Skin epidermis (tissue), 12 donors: Measurements from ENCODE around the gene TBL1XR1.

Experiments used
- H3K27ac ChIP-seq, 21 experiments: fragments of 200-600 bp; sonication (generic) in 11 of 21; one replicate each; pipeline ENCODE4 v1.5.0; 2020; ENCODE audit warnings: mild to moderate bottlenecking in 3 of 21, inconsistent platforms in 2 of 21, moderate library complexity in 2 of 21
- H3K4me3 ChIP-seq, 7 experiments: fragments of 200-600 bp; sonication (generic) in 2 of 7; one replicate each; pipeline ENCODE4 v1.5.0; 2020; ENCODE audit warnings: inconsistent platforms in 2 of 7, mild to moderate bottlenecking in 2 of 7, moderate library complexity in 1 of 7

Gene TBL1XR1

DNA sequence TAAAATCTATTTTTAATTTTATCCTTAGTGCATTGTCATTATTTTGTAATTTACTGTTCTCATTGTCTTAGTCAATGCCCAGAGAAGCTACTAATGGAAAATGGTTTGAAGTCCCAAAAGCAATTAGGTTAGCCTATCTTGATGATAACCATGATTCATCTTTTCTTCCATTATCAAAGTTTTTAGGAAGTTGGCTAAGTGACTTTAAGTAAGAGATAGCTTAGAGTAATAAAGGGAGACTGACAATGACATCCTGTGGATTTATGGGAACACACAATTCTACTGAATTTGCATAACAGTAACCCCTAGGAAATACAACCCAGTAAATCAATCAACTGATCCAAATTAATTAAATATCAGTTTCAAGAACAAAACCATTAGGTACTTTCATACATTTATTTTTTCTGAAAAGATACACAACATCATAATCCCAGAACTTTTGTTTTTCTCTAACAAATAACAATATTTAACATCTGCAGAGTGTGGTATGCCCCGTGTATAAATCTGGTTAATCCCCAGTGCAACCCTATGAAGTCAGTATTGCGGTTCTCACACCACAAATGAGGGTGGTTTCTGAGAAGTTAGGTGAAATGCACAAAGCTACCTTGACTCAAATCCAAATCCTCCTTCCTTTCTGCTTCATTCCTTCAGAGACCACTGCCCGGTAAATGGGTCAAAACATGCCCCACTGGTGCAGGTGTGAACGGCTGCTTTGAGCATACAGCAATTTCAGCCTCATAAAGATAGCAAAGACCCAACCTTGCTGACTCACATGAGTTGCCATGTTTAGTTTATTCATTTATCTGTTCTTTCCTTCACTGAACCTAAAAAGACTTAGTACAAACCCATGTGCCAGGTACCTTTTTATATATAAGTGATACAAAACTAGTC, 202.1 kb downstream of the TBL1XR1 start:
- Histone ChIP-seq H3K27ac (no peak overlapping the region), H3K4me3 (no peak overlapping the region)

DNA sequence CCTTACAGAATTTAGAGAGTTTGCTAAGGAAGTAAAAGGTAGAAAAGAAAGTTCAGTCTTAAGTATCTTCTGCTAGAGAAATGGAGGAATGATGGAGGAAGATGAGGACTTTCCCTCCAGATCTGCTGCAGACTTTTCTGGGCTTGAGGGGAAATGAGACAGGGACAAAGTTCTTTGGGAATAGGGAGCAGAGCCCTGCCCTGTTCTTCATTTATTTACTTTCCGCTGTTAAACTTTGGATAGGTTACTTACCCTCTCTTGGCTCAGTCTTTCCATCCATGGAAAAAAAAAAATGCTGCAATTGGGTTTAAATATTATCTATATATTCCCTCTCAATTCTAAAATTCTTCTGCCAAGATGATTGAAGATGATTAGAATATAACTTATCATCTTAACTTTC, 202.9 kb downstream of the TBL1XR1 start:
- H3K27ac ChIP-seq: no peak overlapping the region
- no peak overlapping the region for H3K4me3 ChIP-seq

DNA sequence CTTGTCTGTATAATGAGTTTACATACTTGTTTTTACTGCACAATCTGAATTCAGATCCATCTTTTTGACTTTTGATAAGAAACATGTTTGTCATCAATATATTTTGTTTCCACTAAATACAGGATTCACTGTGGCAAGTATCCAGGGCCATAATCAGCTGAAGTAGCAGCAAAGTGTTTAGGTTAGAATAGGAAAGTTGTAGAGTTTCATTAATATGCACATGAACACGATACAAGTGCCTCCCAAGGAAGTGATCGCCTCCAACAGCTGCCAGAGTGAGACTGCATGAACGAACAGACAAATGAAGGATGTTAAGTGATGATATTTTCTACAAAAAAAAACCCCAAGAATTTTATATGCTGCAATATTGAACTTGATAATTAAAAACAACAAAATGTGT, 204.3 kb downstream of the TBL1XR1 start:
- Histone ChIP-seq H3K4me3 (no peak overlapping the region), H3K27ac (no peak overlapping the region)

DNA sequence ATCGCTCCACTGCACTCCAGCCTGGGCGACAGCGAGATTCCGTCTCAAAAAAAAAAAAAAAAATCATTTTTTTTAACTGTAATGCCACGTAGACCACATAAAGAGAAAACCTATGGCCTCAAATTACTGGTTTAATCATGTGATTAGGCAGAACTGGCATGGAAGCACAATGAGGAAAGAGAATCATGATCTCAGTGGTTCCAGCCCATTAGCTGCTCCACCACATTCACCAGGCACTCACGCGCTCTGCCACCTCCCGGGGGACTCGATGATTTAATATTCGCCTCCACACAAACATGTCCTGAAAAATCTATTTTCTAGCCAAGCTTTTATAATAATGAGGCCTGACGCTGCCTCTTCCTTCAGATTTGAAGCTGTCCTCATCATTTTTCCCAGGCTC, 204.7 kb downstream of the TBL1XR1 start:
- Histone ChIP-seq H3K4me3 (no peak overlapping the region), H3K27ac (no peak overlapping the region)

DNA sequence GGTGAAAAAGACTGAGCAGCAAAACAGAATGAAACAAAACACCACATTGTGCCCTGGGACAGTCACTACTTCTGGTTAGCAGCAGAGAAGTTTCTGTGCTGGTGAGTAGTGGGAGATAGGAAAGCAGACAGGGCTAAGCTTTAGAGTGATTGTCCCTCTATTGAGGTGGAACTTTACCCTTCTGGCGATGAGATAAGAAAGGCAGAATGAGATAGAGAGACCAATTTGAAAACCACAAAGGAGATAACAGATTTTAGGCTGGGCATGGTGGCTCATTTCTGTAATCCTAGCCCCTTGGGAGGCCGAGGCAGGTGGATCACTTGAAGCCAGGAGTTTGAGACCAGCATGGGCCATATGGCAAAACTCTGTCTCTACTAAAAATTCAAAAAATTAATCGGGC, 208.5 kb downstream of the TBL1XR1 start:
- no peak overlapping the region for H3K27ac ChIP-seq
- no peak overlapping the region for H3K4me3 ChIP-seq

DNA sequence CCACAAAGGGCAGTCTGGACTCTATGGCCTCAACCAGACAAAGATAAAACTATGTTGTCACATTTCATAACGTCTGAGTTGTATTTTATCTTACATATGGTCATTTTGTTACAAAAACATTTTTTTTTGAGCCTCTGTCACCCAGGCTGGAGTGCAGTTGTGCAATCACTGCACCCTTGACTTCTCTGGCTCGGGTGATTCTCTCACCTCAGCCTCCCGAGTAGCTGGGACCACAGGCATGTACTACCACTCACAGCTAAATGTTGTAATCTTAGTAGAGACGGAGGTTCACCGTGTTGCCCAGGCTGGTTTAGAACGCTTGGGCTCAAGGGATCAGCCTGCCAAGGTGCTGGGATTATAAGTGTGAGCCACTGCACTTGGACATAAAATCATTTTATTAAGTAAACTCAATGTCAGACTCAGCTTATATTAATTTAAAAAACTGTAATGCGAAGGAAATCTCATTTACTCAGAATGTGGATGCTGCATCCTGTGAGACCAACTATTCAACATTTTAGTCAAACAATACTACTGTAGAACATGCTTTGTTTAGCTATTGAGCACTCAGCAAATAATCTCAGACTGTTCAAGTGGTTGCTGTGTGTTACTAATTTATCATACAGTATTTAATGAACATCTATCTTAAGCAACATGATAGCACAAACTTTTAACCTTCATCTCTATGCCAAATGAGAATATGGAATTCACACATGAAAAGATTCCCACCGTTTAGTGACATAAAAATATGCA, 209.2 kb downstream of the TBL1XR1 start:
- Histone ChIP-seq H3K4me3 (no peak overlapping the region), H3K27ac (no peak overlapping the region)

DNA sequence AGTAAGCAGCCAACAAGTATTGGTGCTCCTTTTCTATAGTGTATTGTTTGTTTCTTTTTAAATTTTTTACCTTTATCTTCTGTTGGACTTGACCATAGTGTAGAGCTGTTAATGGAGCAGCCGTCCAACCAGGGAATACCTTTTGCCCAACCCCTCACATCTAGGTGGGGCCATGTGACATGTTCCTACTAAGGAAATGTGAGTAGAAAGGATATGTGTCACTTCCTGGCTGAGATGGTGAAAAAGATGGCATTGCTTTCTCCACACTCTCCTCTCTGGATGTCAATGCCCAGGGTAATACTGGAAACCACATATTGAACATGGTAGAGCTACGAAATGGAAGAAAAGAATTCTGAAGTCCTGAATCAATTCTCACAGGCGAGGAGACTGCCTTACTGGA, 218.8 kb downstream of the TBL1XR1 start:
- Histone ChIP-seq H3K4me3 (no peak overlapping the region), H3K27ac (no peak overlapping the region)

DNA sequence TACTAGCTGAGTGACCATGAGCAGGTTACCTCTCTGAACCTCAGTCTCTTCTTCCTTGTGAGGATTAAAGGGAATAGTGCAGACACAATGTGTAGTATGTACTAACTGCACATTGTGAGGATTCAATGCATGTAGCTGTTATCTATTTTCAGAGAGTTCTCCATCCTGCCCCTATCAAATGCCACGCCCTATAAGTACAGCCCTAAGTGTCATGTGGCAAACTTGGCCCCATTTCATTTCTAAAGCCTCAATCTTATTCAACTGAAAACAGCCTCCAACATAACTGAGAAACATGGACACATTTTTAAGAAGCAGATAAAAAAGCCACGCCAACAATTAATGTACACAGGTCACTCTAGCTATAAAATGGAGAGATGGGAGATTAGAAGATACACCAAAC, 220.0 kb downstream of the TBL1XR1 start:
- no peak overlapping the region for H3K4me3 ChIP-seq

DNA sequence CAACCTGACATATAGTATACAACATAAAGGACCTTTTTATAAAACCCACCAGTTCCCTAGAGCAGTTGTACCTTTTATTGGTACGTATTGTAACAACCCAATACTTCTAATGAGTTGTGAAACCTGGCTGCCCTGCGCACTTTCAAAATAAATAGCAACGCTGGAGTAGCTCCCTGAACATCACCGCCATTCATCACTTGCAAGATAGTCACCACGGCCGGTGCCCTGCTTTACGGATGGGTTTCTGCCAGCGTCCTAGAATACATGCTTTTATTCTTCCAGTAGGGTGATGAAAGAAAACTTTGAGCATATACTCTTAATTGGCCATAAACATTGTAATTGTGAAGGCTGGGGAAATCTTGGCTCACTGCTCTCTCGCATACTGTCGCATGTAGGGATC, 220.7 kb downstream of the TBL1XR1 start:
- no peak overlapping the region for H3K27ac ChIP-seq
- H3K4me3 ChIP-seq: no peak overlapping the region

More for the DNA sequence above, 220.0 kb downstream of the TBL1XR1 start:
- no peak overlapping the region for H3K27ac ChIP-seq

DNA sequence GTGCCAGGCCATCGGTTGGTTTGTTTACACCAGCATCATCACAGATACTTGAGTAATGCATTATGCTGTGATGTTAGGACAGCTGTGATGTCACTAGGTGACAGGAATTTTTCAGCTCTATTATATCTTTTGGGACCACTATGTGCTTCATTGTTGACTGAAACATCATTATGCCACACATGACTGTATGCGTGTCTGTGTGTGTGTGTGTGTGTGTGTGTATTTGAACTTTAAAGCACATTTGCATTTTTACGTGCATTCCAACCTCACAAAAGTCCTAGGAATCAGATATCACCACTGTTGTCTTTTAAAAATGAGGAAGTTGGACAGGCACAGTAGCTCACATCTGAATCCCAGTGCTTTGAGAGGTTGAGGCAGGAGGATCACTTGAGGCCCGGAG, 223.0 kb downstream of the TBL1XR1 start:
- H3K4me3 ChIP-seq: no peak overlapping the region
- H3K27ac ChIP-seq: no peak overlapping the region

DNA sequence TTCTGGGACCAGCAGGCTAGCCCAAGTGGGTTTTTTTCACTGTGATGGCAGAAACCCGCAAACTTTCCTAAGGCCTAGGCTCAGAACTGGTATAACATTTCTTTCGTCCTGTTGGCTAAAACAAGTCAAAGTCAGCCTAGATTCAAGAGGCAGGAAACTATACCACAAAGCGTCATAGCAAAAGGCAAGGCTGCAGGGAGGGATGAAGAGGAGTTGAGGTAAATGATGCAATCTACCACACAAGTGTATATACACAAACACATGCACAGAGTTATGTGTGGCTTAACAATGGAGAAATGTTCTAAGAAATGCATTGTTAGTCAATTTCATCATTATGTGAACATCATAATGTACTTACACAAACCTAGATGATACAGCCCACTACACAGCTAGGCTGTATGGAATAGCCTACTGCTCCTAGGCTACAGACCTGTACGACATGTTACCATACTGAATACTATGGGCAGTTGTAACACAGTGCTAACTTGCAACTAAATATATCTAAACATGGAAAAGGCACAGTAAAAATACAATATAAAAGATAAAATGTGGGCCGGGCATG, 225.6 kb downstream of the TBL1XR1 start:
- H3K4me3 ChIP-seq: no peak overlapping the region

DNA sequence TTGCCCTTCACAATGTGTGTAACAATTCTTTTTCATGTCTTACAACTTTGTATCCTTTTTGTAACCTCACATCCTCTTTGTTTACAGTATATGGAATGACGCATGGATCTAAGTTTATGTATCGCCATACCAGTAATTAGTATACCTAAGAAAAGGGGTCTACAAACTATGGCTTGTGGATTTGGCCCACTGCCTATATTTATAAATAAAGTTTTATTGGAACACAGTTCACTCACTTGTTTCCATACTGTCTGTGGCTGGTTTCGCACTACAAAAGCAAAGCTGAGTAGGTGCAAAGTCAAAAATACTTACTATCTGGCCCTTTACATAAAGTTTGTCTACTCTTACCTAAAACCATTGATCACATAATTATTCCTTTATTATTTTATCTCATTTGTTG, 226.5 kb downstream of the TBL1XR1 start:
- no peak overlapping the region for H3K27ac ChIP-seq
- H3K4me3 ChIP-seq: no peak overlapping the region

More for the DNA sequence above, 225.6 kb downstream of the TBL1XR1 start:
- no peak overlapping the region for H3K27ac ChIP-seq

DNA sequence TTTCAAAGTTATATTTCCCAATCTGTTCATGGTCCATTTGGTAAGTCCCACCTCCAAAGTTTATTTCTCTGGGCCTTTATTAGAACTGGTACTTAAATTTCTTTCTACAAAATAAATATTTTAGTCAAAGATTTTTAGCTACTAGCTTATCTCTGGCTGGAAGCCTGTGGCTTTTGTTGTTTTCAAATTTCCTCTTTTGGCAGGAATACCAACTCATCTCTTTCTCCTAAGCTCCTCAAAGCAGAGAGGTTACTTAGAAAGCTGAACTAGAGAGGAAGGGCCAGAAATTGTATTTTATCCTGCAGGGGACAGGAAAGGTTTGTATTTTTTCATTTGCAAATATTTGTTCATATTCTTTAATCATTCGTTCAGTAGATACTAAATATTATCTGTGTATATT, 227.8 kb downstream of the TBL1XR1 start:
- H3K27ac ChIP-seq: no peak overlapping the region
- no peak overlapping the region for H3K4me3 ChIP-seq
